ENCODE measurements around the gene PKD1L1.

DNA sequence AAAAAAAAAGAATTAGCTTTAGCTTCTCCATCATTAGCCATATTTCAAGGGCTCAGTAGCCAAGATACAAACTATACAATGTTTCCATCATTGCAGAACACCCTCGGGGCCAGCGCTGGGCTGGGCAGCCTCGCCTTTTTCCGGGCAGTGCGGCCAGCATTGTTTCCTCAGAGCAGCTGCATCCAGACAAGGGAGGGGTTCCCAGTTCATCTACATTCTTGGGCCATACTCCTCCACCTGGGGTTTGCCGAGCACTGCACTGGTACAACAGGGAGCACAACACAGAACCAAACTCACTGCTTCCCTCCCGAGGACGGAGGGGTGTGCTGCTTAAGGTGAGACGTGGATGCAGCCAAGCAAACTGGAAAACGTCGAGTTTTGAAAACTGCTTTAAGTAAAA is 2.4 kb upstream of the PKD1L1 start:
- TF ChIP-seq, protein P1, sequence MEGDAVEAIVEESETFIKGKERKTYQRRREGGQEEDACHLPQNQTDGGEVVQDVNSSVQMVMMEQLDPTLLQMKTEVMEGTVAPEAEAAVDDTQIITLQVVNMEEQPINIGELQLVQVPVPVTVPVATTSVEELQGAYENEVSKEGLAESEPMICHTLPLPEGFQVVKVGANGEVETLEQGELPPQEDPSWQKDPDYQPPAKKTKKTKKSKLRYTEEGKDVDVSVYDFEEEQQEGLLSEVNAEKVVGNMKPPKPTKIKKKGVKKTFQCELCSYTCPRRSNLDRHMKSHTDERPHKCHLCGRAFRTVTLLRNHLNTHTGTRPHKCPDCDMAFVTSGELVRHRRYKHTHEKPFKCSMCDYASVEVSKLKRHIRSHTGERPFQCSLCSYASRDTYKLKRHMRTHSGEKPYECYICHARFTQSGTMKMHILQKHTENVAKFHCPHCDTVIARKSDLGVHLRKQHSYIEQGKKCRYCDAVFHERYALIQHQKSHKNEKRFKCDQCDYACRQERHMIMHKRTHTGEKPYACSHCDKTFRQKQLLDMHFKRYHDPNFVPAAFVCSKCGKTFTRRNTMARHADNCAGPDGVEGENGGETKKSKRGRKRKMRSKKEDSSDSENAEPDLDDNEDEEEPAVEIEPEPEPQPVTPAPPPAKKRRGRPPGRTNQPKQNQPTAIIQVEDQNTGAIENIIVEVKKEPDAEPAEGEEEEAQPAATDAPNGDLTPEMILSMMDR (IDR thresholded peaks at IDR 0.05), result no peak
- TF ChIP-seq POLR2A (IDR thresholded peaks at IDR 0.05), result no peak

Data from right lobe of liver (tissue), 4 donors.